ENCODE data around the gene KCNB1.

KCNB1 gene

DNA sequence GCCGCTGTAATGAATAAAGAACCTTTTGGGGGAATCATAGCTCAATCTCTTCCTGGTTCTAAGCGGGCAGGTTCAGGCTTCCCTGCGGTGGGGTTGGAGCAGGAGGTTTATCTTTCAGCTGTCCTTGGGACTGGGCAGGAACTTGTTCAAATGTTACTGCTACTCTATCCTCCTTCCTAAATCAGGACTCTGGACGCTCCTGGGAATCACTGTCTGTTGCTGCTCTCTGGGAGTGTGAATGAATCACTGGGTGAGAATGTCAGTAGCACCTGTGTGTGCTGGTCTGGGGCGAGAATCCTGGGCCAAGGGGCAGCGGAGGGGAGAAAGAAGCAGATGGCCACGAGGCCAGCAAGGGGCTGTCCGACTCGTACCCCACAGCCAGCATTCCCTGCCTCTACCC is 139.2 kb downstream of the KCNB1 start:
- no peak overlapping the region for H3K4me3 ChIP-seq (replicated peaks; ENCODE audit: low read depth, low read length)
- DNase-seq (ENCODE audit: low read depth) = no peak
- TF ChIP-seq, protein P1, sequence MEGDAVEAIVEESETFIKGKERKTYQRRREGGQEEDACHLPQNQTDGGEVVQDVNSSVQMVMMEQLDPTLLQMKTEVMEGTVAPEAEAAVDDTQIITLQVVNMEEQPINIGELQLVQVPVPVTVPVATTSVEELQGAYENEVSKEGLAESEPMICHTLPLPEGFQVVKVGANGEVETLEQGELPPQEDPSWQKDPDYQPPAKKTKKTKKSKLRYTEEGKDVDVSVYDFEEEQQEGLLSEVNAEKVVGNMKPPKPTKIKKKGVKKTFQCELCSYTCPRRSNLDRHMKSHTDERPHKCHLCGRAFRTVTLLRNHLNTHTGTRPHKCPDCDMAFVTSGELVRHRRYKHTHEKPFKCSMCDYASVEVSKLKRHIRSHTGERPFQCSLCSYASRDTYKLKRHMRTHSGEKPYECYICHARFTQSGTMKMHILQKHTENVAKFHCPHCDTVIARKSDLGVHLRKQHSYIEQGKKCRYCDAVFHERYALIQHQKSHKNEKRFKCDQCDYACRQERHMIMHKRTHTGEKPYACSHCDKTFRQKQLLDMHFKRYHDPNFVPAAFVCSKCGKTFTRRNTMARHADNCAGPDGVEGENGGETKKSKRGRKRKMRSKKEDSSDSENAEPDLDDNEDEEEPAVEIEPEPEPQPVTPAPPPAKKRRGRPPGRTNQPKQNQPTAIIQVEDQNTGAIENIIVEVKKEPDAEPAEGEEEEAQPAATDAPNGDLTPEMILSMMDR (IDR thresholded peaks at IDR 0.05; ENCODE audit: low read length, missing control alignments) = no peak

- no peak overlapping the region for H3K4me3 ChIP-seq (replicated peaks; ENCODE audit: low read depth, low read length)
- TF ChIP-seq, protein P1 (IDR thresholded peaks at IDR 0.05; ENCODE audit: low read length, missing control alignments) = no peak
- DNase-seq (ENCODE audit: low read depth) = no peak
Measured at GRCh38 chr20:49340161-49340966, 142.1 kb downstream of the KCNB1 start.

- TF ChIP-seq, protein P1 (IDR thresholded peaks at IDR 0.05; ENCODE audit: low read length, missing control alignments) = no peak
- H3K4me3 ChIP-seq (replicated peaks; ENCODE audit: low read depth, low read length) = no peak overlapping the region
- no peak for DNase-seq (ENCODE audit: low read depth)
Measured at GRCh38 chr20:49339123-49339522, 143.3 kb downstream of the KCNB1 start.

- DNase-seq (ENCODE audit: low read depth) = no peak
- TF ChIP-seq, protein P1 (IDR thresholded peaks at IDR 0.05; ENCODE audit: low read length, missing control alignments) = no peak
- no peak overlapping the region for H3K4me3 ChIP-seq (replicated peaks; ENCODE audit: low read depth, low read length)
Measured at GRCh38 chr20:49338061-49338460, 144.4 kb downstream of the KCNB1 start.

- DNase-seq (ENCODE audit: low read depth) = no peak
- TF ChIP-seq, protein P1 (IDR thresholded peaks at IDR 0.05; ENCODE audit: low read length, missing control alignments) = no peak
Measured at GRCh38 chr20:49337357-49337756, 145.1 kb downstream of the KCNB1 start.

GRCh38 chr20:49336786-49337185 is 145.7 kb downstream of the KCNB1 start:
- no peak overlapping the region for H3K4me3 ChIP-seq (replicated peaks; ENCODE audit: low read depth, low read length)
- TF ChIP-seq, protein P1 (IDR thresholded peaks at IDR 0.05; ENCODE audit: low read length, missing control alignments) = no peak
- no peak for DNase-seq (ENCODE audit: low read depth)

More at GRCh38 chr20:49337357-49337756, 145.1 kb downstream of the KCNB1 start:
- H3K4me3 ChIP-seq (replicated peaks; ENCODE audit: low read depth, low read length) = no peak overlapping the region

DNA sequence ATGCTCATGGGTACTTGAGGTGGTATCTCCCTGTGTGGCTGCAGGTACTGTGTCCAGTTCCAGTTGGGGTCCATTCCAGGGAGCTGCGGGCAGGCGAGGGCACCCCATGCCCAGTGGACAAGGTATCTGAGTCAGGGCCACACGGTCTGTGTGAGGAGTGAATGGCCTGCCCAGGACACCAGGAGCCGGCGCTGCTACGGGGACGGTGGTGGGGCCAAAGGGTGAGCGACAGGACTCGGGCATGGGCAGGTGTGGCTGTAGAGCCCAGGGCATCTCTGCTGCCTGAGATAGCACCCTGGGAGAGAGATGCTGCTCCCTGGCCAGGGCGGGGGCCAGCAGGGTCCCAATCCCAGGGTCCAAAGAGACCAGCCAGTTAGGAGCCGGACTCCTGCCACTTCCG is 147.0 kb downstream of the KCNB1 start:
- TF ChIP-seq, protein P1 (IDR thresholded peaks at IDR 0.05; ENCODE audit: low read length, missing control alignments) = no peak
- no peak for DNase-seq (ENCODE audit: low read depth)
- H3K4me3 ChIP-seq (replicated peaks; ENCODE audit: low read depth, low read length) = no peak overlapping the region

Data from fibroblast of pulmonary artery (primary cell).